Measurements from ENCODE around the gene DTD2.

The DTD2 gene

DNA sequence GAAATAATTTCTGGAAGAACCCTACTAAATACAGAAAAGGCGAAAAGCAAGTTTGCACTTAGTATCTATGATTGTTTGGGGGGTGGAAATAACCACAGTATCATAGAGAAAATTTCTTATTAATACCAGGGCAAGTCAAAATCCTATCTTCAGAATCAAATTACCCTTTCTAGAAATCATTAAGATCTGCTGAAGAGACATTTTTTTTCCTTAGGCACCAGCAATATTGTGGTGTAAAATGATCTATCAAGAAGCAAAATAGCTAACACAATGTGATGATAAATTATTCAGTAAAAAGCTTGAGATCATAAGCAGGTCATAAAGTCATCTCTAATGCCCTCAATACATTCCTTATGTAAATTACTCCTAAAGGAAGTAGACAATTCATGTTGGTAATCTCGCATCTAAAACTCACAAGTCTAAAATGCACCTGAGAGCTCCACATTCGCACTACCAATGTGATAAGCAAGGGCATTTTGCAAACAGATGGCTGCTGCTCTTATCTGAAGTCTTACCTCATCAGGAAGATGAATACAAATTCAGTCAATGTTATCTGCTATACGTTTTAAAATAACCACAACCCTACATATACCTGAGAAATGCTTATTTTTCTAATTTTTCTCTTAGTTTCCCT is 51.6 kb downstream of the DTD2 start:
- FAIRE-seq: no peak
- DNase-seq (ENCODE audit: low spot score): no peak

DNA sequence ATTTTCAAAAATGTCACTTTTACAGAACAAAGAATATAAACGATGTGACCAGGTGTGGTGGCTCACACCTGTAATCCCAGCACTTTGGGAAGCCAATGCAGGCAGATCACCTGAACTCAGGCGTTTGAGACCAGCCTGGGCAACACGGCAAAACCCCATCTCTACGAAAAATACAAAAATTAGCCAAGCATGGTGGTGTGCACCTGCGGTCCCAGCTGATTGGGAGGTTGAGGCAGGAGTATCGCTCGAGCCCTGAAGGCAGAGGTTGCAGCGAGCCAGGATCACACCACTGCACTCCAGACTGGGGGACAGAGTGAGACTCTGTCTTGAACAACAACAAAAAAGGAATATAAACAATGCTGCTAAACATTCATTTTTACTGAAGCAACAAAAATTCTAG is 52.2 kb downstream of the DTD2 start:
- no peak for FAIRE-seq

DNA sequence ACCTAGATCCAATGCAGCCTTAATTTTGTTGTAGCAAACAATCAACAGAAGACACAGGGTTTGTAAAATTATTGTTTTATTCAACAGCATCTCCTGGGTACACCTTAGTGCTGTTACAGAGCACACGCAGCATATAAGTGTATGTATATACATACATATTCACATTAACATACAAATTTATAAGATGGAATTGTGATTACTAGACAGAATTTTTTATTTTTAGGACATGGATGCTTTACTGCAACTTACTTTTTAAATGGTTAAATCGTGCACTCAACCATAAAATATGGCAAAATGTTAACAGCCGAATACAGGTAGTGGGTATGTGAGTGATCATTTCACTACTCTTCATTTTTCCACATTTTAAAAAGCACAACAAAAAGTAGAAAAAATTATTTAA is 53.6 kb downstream of the DTD2 start:
- FAIRE-seq (no peak), DNase-seq (ENCODE audit: low spot score) (no peak)

More for the DNA sequence above, 52.2 kb downstream of the DTD2 start:
- no peak for DNase-seq (ENCODE audit: low spot score)

DNA sequence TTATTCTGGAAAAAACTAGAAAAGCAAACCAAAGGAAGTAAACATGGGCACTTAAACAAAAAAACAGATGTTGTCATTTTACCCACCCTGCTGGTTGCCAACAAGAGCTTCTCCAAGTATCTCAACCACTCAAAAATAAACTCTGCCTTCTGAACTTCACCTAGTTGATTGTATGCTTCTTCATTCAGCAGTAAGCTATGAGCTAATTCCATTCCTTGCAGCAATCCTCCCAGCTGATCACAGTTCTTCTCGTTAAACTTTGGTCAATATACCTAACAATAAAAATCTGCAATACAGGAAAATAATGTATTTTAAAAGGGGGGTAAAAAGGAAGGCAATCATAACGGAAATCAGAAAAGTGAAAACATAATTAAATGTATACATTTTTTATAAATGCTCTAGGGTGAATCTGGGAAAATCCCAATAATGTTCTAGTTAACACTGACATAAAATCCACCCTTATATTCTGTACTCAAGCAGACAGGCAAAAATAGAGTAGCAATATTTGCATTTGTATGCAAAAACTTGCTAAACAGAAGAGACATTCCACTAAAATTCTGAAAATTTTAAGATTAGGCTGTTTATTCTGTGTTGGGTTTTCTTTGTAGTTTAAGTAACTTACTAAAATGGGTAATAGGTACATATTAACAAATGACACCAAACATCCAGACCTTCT is 54.4 kb downstream of the DTD2 start:
- DNase-seq (ENCODE audit: low spot score) (no peak), FAIRE-seq (no peak)

DNA sequence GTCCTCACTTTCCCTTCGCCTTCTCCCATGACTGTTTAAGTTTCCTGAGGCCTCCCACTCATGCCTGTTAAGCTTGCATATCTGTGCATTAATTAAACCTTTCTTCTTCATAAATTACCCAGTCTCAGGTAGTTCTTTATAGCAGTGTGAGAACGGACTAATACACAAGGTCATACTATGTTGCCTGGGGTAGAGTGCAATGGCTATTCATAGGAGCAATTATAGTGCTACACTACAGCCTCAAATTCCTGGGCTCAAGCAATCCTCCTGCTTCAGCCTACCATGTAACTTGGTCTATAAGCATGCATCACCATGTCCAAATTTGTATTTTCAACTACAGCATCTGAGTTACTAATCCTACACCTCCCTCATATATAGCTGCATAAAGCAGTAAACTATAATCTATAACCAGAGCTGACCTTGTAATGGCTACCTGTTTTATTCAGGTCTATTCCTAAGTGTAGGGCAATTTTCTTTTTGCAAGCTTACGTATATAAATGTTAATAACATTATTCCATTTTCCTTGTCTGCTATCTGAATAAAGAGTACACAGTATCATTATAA is 55.9 kb downstream of the DTD2 start:
- FAIRE-seq: no peak

DNA sequence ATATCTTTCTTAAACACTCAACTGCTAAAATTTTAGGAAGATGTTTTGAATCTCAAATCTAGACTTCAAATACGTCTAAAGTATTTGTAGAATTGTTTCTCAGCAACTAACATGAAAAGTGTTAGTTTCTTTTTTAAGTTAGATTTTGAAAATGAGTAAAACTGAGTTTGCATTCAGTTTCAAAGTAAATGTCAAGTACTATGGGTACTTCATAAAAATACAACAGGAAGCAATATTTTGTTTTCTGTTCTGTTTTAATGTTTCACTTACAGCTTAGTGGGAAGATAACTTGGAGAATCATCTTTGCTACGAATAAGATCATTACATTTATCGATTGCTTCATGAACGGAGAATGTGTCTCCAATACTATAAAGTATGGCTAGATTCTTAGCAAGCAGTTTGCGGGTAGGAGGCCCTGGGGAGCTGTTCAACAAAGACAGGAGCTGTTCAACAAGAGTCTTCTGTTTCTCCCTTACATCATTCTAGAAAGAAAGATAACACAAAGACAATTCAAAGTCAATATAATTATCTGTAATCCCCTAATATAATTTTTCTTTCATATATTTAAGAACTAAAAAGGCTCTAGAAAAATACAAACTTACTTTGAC is 57.2 kb downstream of the DTD2 start:
- FAIRE-seq (no peak), DNase-seq (ENCODE audit: low spot score) (no peak)

More for the DNA sequence above, 55.9 kb downstream of the DTD2 start:
- DNase-seq (ENCODE audit: low spot score): no peak

Data from RCC 7860 (cell line).